GM20000 (cell line): ENCODE measurements around the gene LRCOL1.

Experiments used
- DNase-seq: peaks from one replicate; pipeline ENCODE4 v3.0.0; 2012; ENCODE audit warnings: low spot score
- TF ChIP-seq, protein P1 (sequence below): IDR thresholded peaks from 2 replicates; pipeline ENCODE4 v1.5.1; 2012; ENCODE audit warnings: mild to moderate bottlenecking, control low read depth; ENCODE audit errors: extremely low read depth, missing control alignments

The LRCOL1 gene

DNA sequence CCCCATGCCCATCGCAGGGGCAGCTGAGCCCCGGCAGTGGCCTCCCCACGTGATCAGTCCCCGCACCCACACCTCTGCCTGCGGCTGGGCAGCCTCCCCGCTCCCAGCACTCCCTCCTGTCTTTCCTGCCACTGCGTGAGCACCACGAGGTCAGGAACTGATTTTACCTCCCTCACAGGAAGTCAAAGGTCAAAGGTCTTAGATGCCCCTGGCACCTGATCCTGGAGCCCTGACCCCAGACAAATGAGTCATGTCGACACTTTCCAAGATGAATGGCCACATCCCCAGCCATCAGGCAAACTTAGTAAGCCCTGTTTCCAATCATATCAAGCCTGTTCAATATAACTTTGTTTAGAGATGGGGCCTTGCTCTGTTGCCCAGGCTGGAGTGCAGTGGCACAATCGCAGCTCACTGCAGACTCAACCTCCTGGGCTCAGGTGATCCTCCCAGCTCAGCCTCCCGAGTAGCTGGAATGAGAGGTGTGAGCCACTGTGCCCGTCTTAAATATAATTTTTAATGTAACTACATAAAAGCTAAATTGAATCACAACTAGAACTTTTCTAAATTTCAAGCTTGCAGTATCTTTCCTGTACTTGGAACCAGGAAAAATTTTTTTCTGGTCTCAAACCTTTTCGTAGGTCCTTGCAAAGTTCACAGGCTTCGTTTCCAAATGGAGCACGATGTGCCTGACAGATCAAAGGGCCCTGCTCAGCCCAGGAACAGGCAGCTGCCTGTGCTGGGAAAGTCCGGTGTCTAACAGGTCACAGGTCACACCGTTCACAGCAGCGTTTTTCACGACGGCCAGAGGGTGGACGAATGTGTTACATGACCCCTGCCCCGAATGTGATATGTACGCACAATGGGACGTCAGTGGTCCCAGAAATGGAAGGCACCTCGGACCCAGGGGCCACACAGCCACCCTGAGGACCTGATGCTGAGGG is 1.9 kb downstream of the LRCOL1 start:
- TF ChIP-seq, protein P1, sequence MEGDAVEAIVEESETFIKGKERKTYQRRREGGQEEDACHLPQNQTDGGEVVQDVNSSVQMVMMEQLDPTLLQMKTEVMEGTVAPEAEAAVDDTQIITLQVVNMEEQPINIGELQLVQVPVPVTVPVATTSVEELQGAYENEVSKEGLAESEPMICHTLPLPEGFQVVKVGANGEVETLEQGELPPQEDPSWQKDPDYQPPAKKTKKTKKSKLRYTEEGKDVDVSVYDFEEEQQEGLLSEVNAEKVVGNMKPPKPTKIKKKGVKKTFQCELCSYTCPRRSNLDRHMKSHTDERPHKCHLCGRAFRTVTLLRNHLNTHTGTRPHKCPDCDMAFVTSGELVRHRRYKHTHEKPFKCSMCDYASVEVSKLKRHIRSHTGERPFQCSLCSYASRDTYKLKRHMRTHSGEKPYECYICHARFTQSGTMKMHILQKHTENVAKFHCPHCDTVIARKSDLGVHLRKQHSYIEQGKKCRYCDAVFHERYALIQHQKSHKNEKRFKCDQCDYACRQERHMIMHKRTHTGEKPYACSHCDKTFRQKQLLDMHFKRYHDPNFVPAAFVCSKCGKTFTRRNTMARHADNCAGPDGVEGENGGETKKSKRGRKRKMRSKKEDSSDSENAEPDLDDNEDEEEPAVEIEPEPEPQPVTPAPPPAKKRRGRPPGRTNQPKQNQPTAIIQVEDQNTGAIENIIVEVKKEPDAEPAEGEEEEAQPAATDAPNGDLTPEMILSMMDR, result no peak
- DNase-seq, result no peak

GRCh38 chr12:132606927-132607326 is 3.5 kb downstream of the LRCOL1 start:
- no peak for DNase-seq
- TF ChIP-seq, protein P1, result no peak

- DNase-seq, result no peak
- TF ChIP-seq, protein P1, result no peak
These were observed 3.9 kb downstream of the LRCOL1 start for GRCh38 chr12:132606466-132606865.

DNA sequence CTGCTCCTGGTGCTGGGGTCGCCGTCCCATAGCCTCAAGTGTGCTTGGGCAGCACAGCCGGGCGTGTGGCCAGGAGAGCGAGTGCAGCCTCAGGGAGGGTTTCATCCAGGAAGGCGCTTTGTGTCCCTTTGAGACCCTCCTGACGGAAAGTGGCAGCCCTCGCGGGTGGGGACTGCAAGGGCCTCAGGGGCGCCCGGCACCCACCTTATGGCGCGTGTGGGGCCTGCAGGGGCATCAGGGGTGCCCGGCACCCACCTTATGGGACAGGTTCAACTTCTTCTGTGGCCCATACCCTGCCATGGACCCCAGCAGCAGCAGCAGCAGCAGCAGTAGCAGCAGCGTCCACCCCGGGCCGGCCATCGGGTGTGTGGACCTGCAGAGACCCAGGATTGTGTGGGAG is 4.5 kb downstream of the LRCOL1 start:
- DNase-seq, result no peak
- TF ChIP-seq, protein P1, result no peak

- no peak for DNase-seq
- TF ChIP-seq, protein P1, result no peak
These were observed 5.5 kb downstream of the LRCOL1 start for GRCh38 chr12:132604668-132605441.

DNA sequence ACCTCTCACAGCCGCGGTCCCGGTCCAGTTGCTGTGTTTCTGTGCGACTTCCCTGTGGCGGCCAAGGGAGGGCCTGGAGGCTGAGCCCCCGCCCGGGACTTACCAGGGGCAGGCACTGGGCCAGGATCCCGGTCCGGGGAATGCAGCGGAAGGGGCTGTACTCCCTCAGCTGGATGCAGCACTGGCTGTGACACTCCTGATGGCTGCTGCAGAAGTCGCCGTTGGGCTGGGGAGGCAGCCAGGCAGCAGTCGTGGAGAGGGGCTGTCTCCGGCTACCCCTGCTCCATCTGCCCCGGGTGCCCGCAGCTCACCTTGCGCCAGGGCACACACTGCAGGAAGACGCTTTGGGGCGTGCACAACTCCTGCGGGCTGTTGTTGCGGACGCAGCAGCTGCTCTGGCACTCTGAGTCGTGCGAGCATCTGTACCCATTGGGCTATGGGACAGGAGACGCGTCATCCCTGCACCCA is 6.2 kb downstream of the LRCOL1 start:
- DNase-seq, result no peak
- TF ChIP-seq, protein P1, result no peak
